Activated CD8-positive, alpha-beta T cell treated with anti-CD3 and anti-CD28 coated beads for 36 hours (primary cell): ENCODE data around the gene ESRRB. TPM values are rescaled to one million over a fixed set of nuclear protein-coding genes. Genes with fewer than 3 reads are reported as not detected.

Experiments
- ATAC-seq: fragments of 200-7000 bp; cut with Tn5 transposase; one replicate; pipeline ENCODE4 v1.10.0; 2021; ENCODE audit warnings: mild to moderate bottlenecking, moderate library complexity
- CTCF ChIA-PET: fragments of 350-600 bp; sonication (Branson Sonifier 250); formaldehyde crosslinking; loops from one replicate; lab custom pipeline; 2021; ENCODE audit warnings: antibody characterized with exemption; lab: Charles Lee
- POLR2A ChIA-PET: fragments of 350-600 bp; sonication (Branson Sonifier 250); formaldehyde crosslinking; loops from one replicate; lab custom pipeline; 2021; ENCODE audit warnings: antibody characterized with exemption; lab: Charles Lee
- DNase-seq: peaks from one replicate; pipeline ENCODE4 v3.0.0-alpha.2; 2020
- H3K27ac Mint-ChIP-seq: one replicate; pipeline ENCODE4 v1.8.0; 2021; ENCODE audit warnings: mild to moderate bottlenecking, mixed read lengths
- H3K27me3 Mint-ChIP-seq: one replicate; pipeline ENCODE4 v1.8.0; 2021; ENCODE audit warnings: mixed read lengths
- H3K36me3 Mint-ChIP-seq: one replicate; pipeline ENCODE4 v1.8.0; 2021; ENCODE audit warnings: low read depth, mixed read lengths
- H3K4me1 Mint-ChIP-seq: one replicate; pipeline ENCODE4 v1.8.0; 2021; ENCODE audit warnings: low read depth, mixed read lengths
- H3K4me3 Mint-ChIP-seq: one replicate; pipeline ENCODE4 v1.8.0; 2021; ENCODE audit warnings: mild to moderate bottlenecking, moderate library complexity, mixed read lengths
- H3K9me3 Mint-ChIP-seq: one replicate; pipeline ENCODE4 v1.8.0; 2021; ENCODE audit warnings: mixed read lengths
- intact Hi-C: fragments of 100-400 bp; cut with micrococcal nuclease; formaldehyde crosslinking; loops from one replicate; pipeline ENCODE4 v1.10.0; 2022
- total RNA-seq, 2 experiments: library from RNA; stranded (reverse); gene quantifications; one replicate each; pipeline ENCODE4 v1.2.3, GENCODE V29; 2021
- TF ChIP-seq, protein P1 (sequence below): fragments of 200-600 bp; IDR thresholded peaks from one replicate; pipeline ENCODE4 v1.8.0; 2022; ENCODE audit warnings: antibody characterized with exemption, mild to moderate bottlenecking

The ESRRB gene
- total RNA-seq, 2 experiments from 2014 or later: 0.18 to 0.27 TPM

GRCh38 chr14:76450476-76450875, 74.5 kb downstream of the ESRRB start:
- H3K9me3 Mint-ChIP-seq: no peaks in the 10 kb centered on the region
- peaks cover 17% of the 10 kb centered on the region for H3K27me3 Mint-ChIP-seq
- intact Hi-C loops: no loop called here
- DNase-seq (no peak), ATAC-seq (no peak)
- TF ChIP-seq, protein P1, sequence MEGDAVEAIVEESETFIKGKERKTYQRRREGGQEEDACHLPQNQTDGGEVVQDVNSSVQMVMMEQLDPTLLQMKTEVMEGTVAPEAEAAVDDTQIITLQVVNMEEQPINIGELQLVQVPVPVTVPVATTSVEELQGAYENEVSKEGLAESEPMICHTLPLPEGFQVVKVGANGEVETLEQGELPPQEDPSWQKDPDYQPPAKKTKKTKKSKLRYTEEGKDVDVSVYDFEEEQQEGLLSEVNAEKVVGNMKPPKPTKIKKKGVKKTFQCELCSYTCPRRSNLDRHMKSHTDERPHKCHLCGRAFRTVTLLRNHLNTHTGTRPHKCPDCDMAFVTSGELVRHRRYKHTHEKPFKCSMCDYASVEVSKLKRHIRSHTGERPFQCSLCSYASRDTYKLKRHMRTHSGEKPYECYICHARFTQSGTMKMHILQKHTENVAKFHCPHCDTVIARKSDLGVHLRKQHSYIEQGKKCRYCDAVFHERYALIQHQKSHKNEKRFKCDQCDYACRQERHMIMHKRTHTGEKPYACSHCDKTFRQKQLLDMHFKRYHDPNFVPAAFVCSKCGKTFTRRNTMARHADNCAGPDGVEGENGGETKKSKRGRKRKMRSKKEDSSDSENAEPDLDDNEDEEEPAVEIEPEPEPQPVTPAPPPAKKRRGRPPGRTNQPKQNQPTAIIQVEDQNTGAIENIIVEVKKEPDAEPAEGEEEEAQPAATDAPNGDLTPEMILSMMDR: no peak
- POLR2A ChIA-PET: no interaction called here
- H3K36me3 Mint-ChIP-seq: no peaks in the 10 kb centered on the region
- CTCF ChIA-PET: no interaction called here
- no peak overlapping the region for H3K27ac Mint-ChIP-seq
- no peak overlapping the region for H3K4me3 Mint-ChIP-seq
- no peaks in the 10 kb centered on the region for H3K4me1 Mint-ChIP-seq

- Mint-ChIP-seq H3K4me1 (no peaks in the 10 kb centered on the region), H3K27me3 (peaks cover 14% of the 10 kb centered on the region), H3K9me3 (no peaks in the 10 kb centered on the region), H3K27ac (no peak overlapping the region), H3K36me3 (no peaks in the 10 kb centered on the region), H3K4me3 (no peak overlapping the region)
- intact Hi-C loops: loop anchor here (5.0 kb wide), 1 partner anchor 191 kb away; no protein-coding TSS in a partner anchor
- TF ChIP-seq, protein P1: peak; percentile 54
- CTCF ChIA-PET: interaction anchor here (0.9 to 3.3 kb wide), 11 partner anchors 8 to 191 kb away, joined by 3 to 18 read pairs (median 4); no protein-coding TSS in a partner anchor
- DNase-seq (peak; percentile 40), ATAC-seq (peak; percentile 56)
- POLR2A ChIA-PET: no interaction called here
Measured at GRCh38 chr14:76456200-76456599, 80.3 kb downstream of the ESRRB start.

DNA sequence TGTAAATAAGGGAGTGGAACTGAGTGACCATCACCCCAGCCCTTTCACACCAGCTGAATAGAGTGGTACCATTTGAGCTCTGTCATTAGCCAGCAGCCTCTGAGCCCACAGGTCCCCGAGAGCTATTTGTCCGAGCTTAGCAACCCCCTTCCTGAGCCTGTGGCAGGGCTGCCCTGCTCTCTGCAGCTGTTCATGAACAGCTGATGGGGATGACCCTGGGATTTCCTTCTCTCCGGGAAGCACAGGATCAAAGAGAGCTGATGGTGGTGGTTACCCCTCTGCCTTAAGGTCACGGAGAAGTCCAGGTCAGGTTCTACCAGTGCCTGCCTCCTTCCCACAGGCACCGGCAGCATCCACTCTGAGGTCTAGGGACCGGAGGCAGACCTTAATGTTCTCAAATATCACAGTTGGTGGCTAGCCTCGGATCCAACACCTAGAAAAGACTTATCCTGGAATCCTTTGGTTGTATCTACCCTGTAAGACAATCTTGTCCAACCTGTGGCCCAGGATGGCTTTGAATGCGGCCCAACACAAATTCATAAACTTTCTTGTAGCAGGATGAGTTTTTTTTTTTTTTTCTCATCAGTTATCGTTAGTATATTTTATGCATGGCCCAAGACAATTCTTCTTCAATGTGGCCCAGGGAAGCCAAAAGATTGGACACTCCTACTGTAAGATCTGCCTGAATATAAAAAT, 81.1 kb downstream of the ESRRB start:
- no peaks in the 10 kb centered on the region for H3K9me3 Mint-ChIP-seq
- no peaks in the 10 kb centered on the region for H3K36me3 Mint-ChIP-seq
- no peak overlapping the region for H3K27ac Mint-ChIP-seq
- DNase-seq (no peak), ATAC-seq (no peak)
- intact Hi-C loops: loop anchor here (5.0 kb wide), 1 partner anchor 190 kb away; no protein-coding TSS in a partner anchor
- POLR2A ChIA-PET: no interaction called here
- H3K4me3 Mint-ChIP-seq: no peak overlapping the region
- H3K27me3 Mint-ChIP-seq: peaks cover 14% of the 10 kb centered on the region
- no peaks in the 10 kb centered on the region for H3K4me1 Mint-ChIP-seq
- TF ChIP-seq, protein P1: no peak
- CTCF ChIA-PET: interaction anchor here (1.0 to 3.3 kb wide), 7 partner anchors 10 to 190 kb away, joined by 3 to 18 read pairs (median 4); no protein-coding TSS in a partner anchor

GRCh38 chr14:76457841-76458240, 81.9 kb downstream of the ESRRB start:
- no peaks in the 10 kb centered on the region for H3K4me1 Mint-ChIP-seq
- H3K27me3 Mint-ChIP-seq: peaks cover 11% of the 10 kb centered on the region
- no peak overlapping the region for H3K4me3 Mint-ChIP-seq
- H3K9me3 Mint-ChIP-seq: no peaks in the 10 kb centered on the region
- no peak for ATAC-seq
- H3K27ac Mint-ChIP-seq: no peak overlapping the region
- TF ChIP-seq, protein P1: no peak
- H3K36me3 Mint-ChIP-seq: no peaks in the 10 kb centered on the region
- DNase-seq: no peak
- CTCF ChIA-PET: no interaction called here
- POLR2A ChIA-PET: no interaction called here
- intact Hi-C loops: loop anchor here (5.0 kb wide), 1 partner anchor 189 kb away; no protein-coding TSS in a partner anchor

GRCh38 chr14:76461886-76462285, 85.9 kb downstream of the ESRRB start:
- Mint-ChIP-seq H3K4me3 (no peak overlapping the region), H3K27ac (no peak overlapping the region), H3K27me3 (no peaks in the 10 kb centered on the region), H3K4me1 (no peaks in the 10 kb centered on the region), H3K36me3 (no peaks in the 10 kb centered on the region), H3K9me3 (no peaks in the 10 kb centered on the region)
- DNase-seq: no peak
- ChIA-PET CTCF (no interaction called here), POLR2A (no interaction called here)
- TF ChIP-seq, protein P1: no peak
- ATAC-seq: no peak
- intact Hi-C loops: no loop called here
